OCI-LY3 (cell line): ENCODE data around the gene CIAO3.

Source experiments
- CTCF ChIP-seq: fragments of 200-600, 300-600 bp; sonication (generic); IDR thresholded peaks from 2 replicates; pipeline ENCODE4 v1.5.1; 2014; ENCODE audit warnings: antibody characterized with exemption, low read length, low read depth
- EZH2phosphoT487 ChIP-seq: fragments of 200-600 bp; shearing (Covaris generic); IDR thresholded peaks from 2 replicates; pipeline ENCODE4 v1.6.1; 2018; ENCODE audit warnings: antibody characterized with exemption, mixed run types, low read depth

- TF ChIP-seq CTCF (no peak), EZH2phosphoT487 (no peak)
Measured at GRCh38 chr16:680625-680945, 60.2 kb downstream of the CIAO3 start.
